ENCODE data around the gene FA2H.
A peak's percentile ranks its signal among the peaks of the same experiment; 100 is the strongest.
"Not testable (repeated sequence)": the region's sequence is repeated elsewhere in the genome, so short reads cannot be mapped to it uniquely, and the experiment has no call there.

Gene FA2H

DNA sequence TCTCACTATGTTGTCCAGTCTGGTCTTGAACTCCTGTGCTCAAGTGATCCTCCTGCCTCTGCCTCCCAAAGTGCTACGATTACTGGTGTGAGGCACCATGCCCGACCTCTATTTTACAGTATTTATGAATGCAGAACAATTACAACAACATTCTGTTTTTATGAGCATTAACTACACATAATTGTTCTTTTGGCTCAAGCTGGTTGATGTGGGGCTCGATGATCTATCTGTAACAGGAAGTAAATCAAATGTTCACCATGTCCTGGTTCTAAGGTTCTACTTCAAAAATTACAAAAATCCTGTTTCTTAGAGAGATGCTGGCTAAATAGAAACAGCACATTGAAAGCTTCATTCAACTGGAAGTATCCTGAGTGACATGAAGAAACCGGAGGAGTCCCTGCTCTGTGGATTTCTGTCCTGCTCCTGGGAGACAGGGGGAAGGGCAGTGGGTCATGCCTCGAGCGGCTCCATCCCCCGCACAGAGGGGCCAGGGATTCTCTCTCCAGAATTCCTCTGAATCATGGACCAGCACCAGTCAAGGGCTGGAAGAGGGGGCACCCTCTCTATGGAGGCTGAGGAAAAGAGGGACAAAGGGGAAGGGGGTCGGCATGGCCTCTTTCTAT lies 31.5 kb downstream of the FA2H start:
- DNase-seq: no peak

DNA sequence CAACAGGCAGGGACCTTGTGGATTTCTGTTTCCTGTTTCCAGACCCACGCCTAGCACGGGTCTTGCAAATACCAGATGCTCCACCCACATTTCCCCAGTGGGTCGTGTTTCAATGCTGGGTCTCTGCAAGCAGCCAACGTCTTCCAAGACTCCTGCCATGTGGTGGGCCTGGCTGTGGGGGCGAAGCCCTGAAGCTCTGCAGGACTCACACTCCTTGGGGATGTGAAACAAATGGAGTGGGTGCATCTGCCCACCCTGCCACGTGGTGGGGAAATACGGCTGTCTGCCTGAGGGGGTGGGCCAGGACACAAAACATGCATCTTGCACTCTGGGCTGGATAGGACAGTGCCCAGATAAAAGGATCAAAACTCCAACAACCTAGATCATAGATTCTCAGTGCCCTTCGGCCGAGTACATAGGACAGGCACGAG lies 32.6 kb downstream of the FA2H start:
- no peak for DNase-seq

DNA sequence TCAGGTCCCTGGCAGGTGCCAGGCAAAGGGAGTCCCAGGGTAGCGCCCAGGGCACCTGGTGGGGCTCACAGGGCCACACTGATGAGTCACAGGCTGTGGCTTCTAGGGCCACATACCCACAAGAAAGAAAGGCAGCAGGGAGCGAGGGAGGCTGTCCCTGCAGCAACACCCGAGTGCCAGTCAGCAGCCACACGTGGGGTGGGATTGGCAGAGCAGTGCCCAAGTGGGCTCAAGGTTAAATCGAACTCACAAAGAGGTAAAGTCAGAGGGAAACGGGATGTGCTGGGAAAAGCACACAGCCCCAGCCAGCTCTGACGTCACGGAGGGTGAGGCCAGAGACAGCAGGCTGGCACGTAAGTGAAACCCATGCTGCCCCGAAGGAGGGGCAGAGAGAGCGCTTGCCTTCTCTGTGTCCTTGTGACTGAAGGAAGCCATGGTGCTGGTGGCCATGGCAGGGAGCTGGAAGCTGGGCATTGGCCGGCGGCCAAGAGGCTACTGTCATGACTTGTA lies 33.8 kb downstream of the FA2H start:
- peak; percentile 64 to 81 for DNase-seq

DNA sequence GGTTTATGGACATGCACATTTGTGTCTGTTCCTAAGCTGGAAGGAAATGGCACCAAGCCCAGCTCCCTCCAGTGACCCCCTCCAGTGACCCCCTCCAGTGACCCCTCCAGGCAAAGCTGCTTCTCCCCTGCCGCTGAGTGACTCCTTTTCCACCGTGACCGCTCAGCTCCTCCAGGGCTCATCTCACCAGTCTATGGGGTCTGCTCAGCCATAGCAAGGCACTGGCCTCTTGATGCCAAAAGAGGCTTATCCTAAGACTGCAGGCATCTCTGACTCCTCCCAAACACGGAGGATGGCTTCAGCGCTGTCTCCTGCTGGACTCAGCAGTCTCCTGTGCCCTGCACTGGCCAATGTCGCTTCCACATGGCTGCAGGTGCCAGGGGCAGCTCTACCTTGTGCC lies 35.3 kb downstream of the FA2H start:
- no peak for DNase-seq

DNA sequence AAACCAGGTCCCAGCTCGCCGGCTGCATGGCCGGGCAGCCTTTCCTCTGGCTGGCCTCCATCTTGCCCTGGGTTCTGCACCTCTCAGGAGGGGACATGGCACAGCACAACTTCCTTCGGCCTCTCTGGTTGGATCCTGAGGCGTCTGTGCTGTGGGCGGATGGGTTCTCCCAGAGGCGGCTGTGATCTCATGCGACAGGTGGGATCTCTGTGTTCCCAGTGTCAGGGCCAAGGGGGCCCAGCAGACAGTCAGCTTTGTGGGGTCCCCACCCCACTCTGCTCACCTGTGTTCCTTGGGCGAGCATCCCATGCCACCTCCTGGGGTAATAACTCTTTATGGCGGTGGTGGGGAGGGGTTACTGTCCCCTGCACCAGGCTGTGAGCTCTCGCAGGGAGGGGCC lies 35.8 kb downstream of the FA2H start:
- no peak for DNase-seq

DNA sequence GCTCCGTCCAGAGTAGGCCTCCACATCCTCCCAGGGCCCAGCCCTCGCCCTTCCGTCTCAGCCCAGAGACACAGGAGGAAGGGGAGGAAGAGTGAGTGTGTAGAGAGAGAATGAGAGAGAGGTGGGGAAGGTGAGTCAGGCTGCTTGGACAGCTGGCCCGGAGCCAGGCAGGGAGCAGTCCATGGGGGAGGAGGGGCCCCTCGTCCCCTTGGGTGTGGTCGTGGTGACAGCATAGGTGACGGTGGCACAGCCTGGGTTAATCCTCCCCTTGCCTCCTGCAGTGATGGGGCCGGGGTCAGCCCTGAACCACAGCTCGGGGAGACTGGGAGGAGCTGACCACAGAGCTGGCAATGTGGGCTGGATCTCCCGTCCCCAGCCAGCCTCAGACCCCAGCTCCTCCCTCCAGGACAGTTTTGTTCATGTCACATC lies 36.5 kb downstream of the FA2H start:
- no peak for DNase-seq

DNA sequence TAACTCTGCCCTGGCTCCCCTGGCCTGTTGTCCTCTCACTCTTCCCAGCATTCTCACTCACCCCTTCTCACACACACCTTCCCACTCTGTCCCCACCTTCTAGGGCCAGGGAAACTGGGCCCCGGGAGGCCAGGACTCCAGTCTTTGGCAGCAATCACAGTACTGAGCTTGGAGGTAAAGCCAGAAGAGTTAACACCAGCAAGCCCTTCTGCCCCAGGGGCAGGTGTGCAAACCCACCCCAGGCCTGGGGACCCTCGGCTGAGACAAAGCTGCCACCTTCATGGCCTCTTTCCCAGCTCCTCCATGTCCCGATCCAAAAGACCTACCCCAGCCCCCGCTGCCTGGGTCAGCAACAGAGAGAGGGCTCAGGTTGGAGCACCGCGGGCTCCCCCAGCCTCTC lies 37.1 kb downstream of the FA2H start:
- no peak for DNase-seq

DNA sequence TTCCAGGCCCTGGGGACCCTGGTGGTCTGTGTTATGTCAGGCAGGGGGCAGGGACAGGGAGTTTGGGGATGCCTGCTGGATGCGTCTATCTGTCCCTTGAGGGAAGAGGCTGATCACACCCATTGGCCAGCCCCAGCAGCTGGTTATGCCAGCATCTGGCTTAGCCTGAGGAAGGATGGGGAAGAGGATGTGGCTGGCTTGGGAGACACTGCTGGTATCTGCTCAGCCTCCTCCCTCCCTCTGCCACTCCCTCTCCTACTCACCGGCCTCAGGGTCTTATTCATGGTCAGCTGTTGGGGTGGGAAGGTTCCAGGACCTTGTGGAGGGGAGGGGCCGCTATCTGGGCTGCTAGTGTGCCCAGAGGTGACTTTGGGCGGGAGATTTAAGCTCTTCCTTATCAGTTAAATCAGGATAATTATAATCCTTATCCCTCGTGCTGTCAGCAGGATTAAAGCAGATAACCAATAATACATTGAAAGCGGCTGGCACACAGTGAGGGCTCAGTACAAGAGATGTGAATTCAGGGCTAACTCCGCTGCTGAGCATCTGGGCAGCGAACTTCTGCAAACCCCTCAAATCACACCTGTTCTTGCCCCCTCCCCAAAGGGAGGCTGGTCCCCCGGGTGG lies 38.0 kb downstream of the FA2H start:
- no peak for DNase-seq

DNA sequence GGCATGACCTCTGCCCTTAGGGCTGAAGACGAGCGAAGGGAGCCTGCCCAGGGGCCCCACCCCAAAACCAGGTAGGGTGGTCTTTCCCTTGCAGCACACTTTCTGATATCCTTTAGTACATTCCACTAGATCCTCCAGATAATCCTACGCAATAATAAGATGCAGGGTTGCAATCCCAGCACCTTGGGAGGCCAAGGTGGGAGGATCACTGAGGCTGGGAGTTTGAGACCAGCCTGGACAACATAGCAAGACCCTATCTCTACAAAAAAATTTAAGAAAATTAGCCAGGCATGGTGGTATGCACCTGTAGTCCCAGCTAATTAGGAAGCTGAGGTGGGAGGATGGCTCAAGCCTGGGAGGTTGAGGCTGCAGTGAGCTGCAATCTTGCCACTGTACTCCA lies 39.1 kb downstream of the FA2H start:
- DNase-seq: no peak

DNA sequence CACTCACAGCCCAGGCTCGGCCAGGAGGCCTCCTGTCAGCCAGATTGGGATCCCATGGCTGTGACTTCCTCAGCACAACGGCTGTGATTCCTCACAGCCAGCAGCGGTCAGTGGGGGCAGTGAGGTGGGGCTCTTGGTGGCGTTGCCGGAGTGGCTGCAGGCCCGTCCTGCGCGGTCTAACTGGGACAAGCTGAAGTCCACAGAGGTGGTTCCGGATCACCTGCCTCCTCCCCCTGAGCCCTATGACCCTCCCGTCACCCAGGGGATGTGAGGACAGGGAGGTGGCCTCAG lies 39.5 kb downstream of the FA2H start:
- DNase-seq: no peak

DNA sequence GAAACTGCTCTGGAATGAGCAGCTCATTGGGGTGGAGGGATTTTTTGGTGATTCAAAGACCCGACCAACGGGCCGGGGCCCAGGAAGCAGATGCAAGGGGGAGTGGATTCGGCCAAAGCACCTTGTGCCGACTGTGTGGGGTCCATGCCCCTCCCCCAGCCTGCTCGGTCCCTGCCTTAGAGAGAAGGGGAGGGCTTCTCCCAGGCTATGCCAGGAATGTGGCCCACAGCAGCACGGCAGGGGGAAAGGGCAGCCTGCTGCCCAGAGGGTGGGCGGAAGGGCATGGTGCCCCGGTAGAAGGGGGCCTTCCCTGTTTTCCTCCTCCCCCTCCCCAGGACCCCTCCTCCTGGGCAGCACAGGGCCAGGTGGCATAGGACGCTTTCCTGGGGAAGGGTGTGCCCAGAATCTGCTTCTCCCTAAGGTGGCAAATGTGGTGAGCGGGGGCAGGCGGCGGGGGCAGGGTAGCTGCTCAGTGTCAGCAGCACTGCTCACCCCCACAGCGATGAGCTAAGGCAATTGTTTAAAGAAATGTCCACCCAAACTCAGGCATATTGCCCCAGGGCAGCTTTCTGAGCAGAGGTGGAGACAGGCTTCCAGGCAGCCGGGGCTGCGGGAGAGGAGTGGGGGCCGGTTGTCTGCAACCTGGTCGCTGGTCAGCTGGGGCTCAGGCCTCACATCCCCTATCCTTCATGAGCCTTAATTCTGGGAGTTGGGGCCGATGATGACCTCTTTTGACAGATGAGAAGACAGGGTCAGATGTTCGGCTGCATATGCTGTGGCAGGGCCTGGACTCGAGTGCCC lies 40.1 kb downstream of the FA2H start:
- no peak for DNase-seq

DNA sequence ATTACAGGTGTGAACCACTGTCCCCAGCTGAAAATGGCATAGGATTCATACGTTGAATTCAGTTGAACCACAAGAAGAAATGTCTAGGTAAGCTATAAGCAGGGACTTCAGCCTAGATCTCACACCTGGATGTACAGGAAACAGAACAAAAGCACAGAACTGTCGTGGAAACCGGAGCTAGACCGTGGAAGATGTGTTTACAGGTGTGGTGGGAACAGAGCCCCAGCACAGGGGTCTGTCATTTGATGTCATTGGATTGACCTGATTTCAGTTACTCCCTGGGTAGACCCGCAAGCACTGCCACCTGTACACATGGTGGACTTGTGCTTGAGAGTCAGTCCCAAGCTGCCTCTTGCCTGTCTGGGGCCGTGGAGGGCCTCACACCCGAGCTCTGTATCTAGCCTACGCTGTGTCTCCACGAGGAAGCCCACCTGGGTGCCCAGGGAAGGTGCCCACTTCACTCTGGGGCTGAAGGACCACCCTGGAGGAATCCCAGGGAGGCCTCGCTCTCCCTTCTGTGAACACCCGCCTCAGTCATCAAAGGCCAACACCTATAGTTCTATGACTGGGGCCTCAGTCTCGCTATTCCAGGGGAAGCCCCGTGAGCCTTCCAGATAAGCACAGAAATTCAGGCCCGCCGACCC lies 41.8 kb downstream of the FA2H start:
- DNase-seq: no peak

DNA sequence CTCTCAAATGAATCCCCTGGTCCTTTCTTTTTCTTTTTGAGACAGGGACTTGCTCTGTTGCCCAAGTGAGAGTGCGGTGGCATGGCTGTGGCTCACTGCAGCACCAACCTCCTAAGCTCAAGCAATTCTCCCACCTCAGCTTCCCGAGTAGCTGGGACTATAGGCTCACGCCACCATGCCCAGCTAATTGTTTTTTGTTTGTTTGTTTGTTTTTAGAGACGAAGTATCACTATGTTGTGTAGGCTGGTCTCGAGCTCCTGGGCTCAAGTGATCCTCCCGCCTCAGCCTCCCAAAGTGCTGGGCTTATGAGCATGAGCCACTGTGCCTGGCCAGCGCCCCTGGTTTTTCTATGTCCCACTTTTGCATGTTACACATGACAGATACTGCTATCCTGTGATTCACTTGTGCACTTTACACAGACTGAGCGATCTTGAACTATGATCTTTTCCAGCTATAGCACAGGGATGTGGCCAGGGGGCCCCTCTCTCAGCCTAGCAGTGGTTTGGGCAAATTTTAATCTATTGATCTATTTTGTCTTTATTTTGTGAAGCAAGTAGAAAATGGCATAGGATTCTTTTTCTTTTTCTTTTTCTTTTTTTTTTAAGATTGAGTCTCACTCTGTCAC lies 42.7 kb downstream of the FA2H start:
- DNase-seq: no peak

DNA sequence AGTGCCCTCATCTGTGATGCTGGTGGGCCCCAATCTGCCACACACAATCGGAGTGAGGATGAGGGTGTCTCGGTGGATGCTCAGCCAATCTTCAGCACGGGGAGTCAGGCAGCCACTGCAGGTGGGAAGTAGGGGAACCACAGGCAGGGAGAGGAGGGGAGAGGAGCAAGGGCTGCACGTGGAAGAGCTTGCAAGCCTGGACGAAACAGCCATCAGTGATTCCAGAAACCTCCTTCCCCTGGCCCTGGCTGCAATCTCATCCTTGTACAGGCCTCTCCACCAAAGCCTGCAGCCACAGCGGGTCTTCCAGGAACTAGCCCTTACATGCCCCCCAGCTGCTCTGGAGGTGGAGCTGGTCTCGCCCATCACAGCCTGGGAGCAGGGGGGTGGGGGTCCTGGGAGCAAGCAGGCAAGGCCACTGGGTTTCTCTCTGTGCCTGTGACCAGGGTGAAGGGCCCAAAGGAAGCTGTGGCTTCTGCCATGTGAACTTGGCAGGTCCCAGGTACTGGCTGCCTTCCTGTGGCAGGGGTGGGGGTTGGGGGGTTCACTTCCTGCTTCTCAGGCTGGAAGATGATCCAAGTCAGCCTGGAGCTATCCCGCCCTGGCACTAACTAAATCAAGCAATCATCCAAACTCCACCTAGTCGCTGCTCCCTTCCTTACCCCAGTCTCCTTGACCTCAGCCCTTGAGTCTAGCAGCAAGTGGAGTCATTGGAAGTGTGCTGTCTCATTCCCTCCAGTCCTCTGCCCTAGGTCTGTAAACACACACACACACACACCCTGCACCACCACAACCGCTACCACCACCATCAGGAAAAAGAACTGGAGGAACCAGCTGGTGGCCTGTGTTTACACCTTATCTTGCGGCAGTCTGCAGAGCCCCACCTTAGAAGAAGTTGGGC lies 44.6 kb downstream of the FA2H start:
- DNase-seq: no peak

DNA sequence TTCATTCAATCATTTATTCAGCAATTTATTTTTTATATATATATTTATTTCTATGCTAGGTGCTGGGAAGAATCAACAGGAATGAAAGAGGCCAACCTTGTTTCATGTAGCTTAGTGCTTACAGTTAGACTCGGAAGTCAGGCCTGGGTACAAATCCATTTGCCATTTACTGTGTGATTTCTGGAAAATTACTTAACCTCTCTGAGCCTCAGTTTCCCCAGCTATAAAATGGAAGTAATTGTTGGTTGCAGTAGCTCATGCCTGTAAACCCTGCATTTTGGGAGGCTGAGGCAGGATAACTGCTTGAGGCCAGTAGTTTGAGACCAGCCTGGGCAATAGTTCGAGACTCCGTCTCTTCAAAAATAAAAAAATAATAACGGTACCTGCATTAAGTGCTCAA lies 46.7 kb downstream of the FA2H start:
- no peak for DNase-seq

DNA sequence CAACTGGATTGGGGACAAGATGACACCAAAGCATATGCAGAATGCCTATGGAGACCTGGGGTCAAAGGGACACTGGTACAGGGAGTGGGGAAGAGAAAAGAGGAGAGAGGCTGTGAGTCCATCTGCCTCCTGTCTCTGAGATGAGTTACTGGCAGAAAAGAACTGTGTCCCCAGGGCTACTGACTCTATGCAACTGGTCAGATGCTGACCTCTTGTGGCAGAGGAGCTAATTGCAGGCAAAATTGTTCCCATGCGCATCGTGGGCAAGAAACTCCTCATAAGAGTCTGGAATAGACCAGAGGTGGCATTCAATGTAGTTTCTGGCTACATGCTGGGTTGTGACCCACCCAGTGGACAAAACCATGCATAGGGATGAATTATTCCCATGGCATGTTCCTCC lies 47.9 kb downstream of the FA2H start:
- peak in 1 of 2 experiments; percentile 20 for DNase-seq

DNA sequence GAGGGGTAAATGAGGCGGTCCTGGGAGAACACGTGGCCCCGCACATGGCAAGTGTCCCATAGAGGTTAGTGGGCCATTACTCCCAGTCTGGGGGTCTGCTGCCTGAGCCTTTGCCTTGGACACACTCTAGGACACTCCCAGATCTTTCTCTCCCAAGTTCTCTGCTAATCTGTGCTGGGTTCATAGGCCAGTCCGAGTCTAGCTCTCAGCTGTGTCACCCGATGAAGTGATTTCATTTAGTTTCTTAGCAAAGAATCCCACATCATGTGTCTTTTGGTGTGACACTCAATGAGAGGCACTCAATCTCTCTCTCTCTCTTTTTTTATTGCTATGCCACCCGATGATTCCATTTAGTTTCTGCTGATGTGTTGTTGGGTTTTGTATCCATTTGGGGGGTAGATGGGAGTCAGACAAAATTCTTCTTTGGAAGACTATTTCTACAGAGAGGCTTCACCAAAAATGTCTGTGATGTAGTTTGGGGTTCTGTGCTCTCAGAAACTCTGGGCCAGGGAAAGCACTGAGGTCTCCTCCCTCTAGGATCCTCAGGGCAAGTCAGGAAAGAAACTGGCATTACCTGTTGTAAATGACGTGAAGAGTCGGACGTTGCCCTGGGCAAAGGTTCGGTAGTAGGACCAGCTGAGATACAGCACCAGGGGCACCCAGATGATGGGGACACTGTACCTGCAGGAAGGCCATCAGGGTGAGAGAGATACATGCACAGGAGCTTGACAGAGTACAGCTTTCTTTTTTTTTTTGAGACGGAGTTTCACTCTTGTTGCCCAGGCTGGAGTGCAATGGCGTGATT lies 48.8 kb downstream of the FA2H start:
- DNase-seq: no peak

DNA sequence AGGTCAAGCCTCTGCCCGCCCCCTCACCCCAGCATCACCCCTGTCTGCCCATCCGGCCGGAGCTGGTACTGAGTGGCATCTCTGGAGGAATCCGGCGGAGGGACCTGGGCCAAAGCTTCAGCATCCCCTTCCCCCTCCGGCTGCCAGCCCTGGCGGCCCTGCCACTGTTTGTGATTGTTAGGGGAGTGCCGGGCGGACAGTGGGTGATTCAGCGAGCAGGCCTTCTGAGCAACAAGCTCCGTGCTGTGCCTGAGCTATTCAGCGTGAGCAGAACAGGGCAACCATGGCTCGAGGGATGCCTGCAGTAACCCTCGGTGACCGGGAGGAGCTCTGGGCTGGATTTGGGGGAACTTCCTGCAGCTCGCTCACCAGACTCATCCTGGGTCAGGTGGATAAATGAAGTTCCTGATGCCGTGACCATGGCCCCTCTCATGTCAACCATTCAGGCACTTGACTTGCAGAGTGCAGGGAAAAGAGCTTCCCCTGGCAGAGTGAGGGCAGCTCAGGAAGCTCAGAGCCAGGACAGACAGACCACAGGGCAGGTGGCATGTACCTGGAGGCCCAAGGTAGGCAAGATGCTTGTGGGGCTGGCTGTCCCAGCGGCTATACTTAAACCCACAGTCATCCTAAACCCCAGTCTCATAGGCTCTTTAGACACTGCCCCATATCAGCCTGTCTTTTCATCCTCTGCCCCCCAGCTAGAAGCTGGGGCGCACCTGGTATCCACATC lies 49.6 kb downstream of the FA2H start:
- DNase-seq: no peak

DNA sequence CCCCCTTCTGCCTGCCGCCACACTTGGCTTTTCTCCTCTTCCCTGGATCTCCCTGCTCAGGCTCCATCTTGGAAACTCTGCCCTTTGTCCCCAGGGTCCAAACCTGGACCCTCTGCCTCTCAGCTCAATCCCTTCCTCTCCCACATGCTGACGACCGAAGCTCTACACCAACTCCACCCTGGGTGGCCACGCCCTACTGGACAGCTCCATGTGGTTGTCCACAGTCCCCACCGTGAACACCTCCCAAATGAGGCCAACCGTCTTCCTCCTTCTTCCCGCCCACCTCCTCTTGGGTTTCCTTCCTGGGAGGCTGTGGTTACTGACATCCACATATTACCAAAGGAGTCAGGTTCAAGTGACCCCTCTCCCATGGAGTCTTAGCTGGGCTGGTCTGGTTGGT lies 51.4 kb downstream of the FA2H start:
- no peak for DNase-seq

DNA sequence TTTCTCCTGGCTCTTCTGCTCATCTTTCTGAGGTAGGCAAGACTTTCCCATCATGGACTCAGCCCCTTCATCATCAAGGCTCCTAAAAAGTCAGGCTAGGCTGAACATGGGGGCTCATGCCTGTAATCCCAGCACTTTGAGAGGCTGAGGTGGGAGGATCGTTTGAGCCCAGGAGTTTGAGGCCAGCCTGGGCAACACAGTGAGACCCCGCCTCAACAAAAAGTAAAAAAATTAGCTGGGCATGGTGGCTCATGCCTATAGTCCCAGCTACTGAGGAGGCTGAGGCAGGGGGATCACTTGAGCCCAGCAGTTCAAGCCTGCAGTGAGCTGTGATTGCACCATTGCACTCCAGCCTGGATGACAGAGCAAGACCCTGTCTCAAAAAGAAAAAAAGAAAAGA lies 52.5 kb downstream of the FA2H start:
- not testable (repeated sequence) for DNase-seq

DNA sequence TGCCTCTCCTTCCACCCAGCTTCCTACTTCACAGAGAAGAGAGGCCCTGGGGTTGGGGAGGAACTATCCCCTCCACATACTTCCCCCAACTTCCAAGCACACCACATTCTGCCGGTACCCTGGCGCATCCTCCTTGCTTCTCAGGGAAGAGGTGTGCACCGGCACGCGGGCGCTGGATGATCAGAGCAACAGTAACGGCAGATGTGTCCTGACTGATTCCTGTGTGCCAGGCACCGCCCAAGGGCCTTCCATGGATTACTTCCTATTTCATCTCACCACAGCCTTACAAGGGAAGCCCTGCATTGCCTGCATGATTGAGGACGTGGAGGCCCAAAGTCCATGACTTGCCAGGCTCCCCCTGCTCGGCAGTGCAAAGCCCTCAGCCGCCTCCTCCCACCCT lies 52.9 kb downstream of the FA2H start:
- DNase-seq: no peak

Measured in SHP77 (cell line).